IMR-90 (cell line): ENCODE measurements around the gene SLC6A11.

Experiments used
- CEBPB ChIP-seq: IDR thresholded peaks from 2 replicates; pipeline ENCODE4 v1.6.1; 2012; ENCODE audit warnings: low read depth, low read length, improper control_type of control experiment
- FOS ChIP-seq: fragments of 150-350 bp; IDR thresholded peaks from 2 replicates; pipeline ENCODE4 v1.6.1; 2016; ENCODE audit warnings: low read depth, low read length
- MXI1 ChIP-seq: IDR thresholded peaks from 2 replicates; pipeline ENCODE4 v1.6.1; 2012; ENCODE audit warnings: low read depth, mild to moderate bottlenecking, low read length, moderate library complexity, borderline replicate concordance
- NFE2L2 ChIP-seq: fragments of 150-350 bp; IDR thresholded peaks from 2 replicates; pipeline ENCODE4 v1.6.1; 2016; ENCODE audit warnings: low read depth, mild to moderate bottlenecking, low read length
- POLR2A ChIP-seq: IDR thresholded peaks from 2 replicates; pipeline ENCODE4 v1.6.1; 2012; ENCODE audit warnings: mild to moderate bottlenecking, low read depth, low read length
- RAD21 ChIP-seq: IDR thresholded peaks from 2 replicates; pipeline ENCODE4 v1.6.1; 2012; ENCODE audit warnings: low read length, improper control_type of control experiment
- RCOR1 ChIP-seq: IDR thresholded peaks from 2 replicates; pipeline ENCODE4 v1.6.1; 2012; ENCODE audit warnings: mild to moderate bottlenecking, low read length, improper control_type of control experiment; ENCODE audit not compliant: insufficient replicate concordance
- RFX5 ChIP-seq: IDR thresholded peaks from 2 replicates; pipeline ENCODE4 v1.8.0; 2012; ENCODE audit warnings: low read depth, mild to moderate bottlenecking, low read length, moderate library complexity
- TF ChIP-seq, protein P1 (sequence below): conservative IDR thresholded peaks from 2 replicates; pipeline ENCODE4 v1.5.1; 2012; ENCODE audit warnings: mild to moderate bottlenecking, low read depth, low read length, improper control_type of control experiment
- TF ChIP-seq, protein P2 (sequence below): fragments of 150-350 bp; IDR thresholded peaks from 2 replicates; pipeline ENCODE4 v1.6.1; 2016; ENCODE audit warnings: low read depth, mild to moderate bottlenecking, low read length, moderate library complexity, borderline replicate concordance

DNA sequence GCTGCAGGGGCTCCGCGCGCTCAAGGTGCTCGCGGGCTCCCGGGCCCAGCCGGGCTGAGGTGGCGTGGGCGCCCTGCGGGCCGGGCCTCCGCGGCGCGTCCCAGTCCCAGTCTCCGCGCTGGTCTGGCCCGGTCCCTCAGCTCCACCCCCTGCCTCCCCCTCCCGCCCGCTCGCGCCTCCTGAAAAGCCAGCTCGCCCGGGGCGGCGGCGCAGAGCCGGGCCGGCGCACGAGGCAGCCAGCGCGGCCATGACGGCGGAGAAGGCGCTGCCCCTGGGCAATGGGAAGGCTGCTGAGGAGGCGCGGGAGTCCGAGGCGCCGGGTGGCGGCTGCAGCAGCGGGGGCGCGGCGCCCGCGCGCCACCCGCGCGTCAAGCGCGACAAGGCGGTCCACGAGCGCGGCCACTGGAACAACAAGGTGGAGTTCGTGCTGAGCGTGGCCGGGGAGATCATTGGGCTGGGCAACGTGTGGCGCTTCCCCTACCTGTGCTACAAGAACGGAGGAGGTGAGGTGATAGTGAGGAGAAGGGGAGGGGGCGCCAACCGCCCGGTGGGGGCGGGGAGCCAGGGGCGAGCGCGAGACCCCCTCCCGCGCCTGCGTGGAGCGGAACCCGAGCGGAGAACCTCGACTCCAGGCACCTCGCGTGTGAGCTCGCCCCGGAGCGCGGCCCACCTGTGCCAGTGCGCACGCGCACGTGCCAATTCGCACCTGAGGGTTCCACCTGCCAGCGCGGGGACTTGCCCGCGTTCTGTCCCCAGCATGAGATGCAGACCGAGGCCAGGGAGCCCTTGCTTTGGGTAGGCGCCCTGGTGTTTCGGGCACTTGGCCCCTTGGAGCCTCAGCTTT, at the start of gene SLC6A11:
- TF ChIP-seq, protein P1, sequence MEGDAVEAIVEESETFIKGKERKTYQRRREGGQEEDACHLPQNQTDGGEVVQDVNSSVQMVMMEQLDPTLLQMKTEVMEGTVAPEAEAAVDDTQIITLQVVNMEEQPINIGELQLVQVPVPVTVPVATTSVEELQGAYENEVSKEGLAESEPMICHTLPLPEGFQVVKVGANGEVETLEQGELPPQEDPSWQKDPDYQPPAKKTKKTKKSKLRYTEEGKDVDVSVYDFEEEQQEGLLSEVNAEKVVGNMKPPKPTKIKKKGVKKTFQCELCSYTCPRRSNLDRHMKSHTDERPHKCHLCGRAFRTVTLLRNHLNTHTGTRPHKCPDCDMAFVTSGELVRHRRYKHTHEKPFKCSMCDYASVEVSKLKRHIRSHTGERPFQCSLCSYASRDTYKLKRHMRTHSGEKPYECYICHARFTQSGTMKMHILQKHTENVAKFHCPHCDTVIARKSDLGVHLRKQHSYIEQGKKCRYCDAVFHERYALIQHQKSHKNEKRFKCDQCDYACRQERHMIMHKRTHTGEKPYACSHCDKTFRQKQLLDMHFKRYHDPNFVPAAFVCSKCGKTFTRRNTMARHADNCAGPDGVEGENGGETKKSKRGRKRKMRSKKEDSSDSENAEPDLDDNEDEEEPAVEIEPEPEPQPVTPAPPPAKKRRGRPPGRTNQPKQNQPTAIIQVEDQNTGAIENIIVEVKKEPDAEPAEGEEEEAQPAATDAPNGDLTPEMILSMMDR = no peak
- TF ChIP-seq MXI1 (no peak), NFE2L2 (no peak), POLR2A (no peak), RCOR1 (no peak), RFX5 (no peak), RAD21 (no peak), FOS (no peak), CEBPB (no peak)
- TF ChIP-seq, protein P2, sequence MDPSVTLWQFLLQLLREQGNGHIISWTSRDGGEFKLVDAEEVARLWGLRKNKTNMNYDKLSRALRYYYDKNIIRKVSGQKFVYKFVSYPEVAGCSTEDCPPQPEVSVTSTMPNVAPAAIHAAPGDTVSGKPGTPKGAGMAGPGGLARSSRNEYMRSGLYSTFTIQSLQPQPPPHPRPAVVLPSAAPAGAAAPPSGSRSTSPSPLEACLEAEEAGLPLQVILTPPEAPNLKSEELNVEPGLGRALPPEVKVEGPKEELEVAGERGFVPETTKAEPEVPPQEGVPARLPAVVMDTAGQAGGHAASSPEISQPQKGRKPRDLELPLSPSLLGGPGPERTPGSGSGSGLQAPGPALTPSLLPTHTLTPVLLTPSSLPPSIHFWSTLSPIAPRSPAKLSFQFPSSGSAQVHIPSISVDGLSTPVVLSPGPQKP = no peak
